WERI-Rb-1 (cell line): ENCODE data around the gene MSMB.

Source experiments
- DNase-seq: peaks from one replicate; pipeline ENCODE4 v3.0.0-alpha.2; 2020
- H3K27ac ChIP-seq: fragments of 250-450 bp; sonication (Bioruptor Pico); 2 replicates; pipeline ENCODE4 v1.5.1; 2020; ENCODE audit warnings: mild to moderate bottlenecking, moderate library complexity
- H3K27me3 ChIP-seq: fragments of 250-450 bp; sonication (Bioruptor Pico); 2 replicates; pipeline ENCODE4 v1.5.1; 2021; ENCODE audit warnings: mild to moderate bottlenecking, low read depth, moderate library complexity; ENCODE audit not compliant: insufficient read depth, severe bottlenecking
- H3K36me3 ChIP-seq: fragments of 250-450 bp; sonication (Bioruptor Pico); 2 replicates; pipeline ENCODE4 v1.5.1; 2020; ENCODE audit warnings: mild to moderate bottlenecking, moderate library complexity
- H3K4me3 ChIP-seq: 2 replicates; pipeline ENCODE4 v1.5.1; 2011; ENCODE audit warnings: low read depth, mild to moderate bottlenecking, control low read depth, low read length
- H3K9me3 ChIP-seq: fragments of 250-450 bp; sonication (Bioruptor Pico); 2 replicates; pipeline ENCODE4 v1.5.1; 2021; ENCODE audit warnings: mild to moderate bottlenecking, moderate library complexity; ENCODE audit not compliant: severe bottlenecking
- TF ChIP-seq, protein P1 (sequence below): IDR thresholded peaks from 2 replicates; pipeline ENCODE4 v1.5.1; 2011; ENCODE audit warnings: low read depth, mild to moderate bottlenecking, control low read depth, inconsistent platforms, low read length

MSMB gene

DNA sequence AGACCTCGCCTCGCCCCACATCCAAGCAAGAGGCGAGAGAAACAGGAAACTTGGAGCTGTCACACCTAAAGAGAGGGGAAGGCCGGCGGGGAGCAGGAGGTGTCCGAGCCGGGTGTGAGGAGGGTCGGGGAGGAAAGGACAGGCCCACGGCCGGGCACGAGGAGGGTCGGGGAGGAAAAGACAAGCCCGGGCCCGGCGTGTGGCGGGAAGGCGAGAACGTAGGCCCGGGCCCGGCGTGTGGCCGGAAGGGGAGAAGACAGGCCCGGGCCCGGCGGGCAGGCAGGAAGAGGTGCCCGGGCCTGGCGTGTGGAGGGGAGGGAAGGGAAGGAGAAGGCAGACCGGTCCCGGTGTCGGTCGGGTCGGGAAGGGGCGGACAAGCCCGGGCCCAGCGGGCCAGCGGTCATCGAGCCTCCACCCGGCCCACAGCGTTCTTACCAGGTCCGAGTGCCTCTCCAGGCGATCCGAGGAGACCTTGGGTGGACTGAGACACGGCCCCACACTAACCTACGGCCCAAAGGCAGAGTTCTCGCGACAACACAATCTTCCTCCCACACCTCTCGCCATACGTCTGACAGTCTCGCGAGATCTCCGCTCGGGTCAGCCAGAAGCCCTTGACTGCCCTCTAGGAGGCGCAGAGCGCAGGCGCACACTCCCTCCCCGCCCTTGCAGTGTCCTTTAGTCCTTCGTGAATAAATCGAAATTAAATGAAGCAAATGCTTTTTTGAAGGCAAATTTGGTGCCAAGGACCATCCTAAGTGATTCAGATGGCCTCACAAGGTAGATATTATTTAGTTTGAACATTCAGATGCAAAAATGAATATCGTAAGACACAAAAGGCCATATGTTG is 15.8 kb downstream of the MSMB start, which contains the start of gene NCOA4:
Gene NCOA4 (minus strand): TSS at position 533 of the 847 bp plus-strand sequence. CDS start 13,943 bp downstream, outside the sequence.
- H3K9me3 ChIP-seq: no peaks in the 10 kb centered on the region
- peak; percentile 98 for DNase-seq

GRCh38 chr10:46029461-46030030 is 16.5 kb downstream of the MSMB start:
- TF ChIP-seq, protein P1, sequence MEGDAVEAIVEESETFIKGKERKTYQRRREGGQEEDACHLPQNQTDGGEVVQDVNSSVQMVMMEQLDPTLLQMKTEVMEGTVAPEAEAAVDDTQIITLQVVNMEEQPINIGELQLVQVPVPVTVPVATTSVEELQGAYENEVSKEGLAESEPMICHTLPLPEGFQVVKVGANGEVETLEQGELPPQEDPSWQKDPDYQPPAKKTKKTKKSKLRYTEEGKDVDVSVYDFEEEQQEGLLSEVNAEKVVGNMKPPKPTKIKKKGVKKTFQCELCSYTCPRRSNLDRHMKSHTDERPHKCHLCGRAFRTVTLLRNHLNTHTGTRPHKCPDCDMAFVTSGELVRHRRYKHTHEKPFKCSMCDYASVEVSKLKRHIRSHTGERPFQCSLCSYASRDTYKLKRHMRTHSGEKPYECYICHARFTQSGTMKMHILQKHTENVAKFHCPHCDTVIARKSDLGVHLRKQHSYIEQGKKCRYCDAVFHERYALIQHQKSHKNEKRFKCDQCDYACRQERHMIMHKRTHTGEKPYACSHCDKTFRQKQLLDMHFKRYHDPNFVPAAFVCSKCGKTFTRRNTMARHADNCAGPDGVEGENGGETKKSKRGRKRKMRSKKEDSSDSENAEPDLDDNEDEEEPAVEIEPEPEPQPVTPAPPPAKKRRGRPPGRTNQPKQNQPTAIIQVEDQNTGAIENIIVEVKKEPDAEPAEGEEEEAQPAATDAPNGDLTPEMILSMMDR: no peak
- peak overlapping the region; percentile 86 for H3K27ac ChIP-seq
- no peak for DNase-seq
- H3K36me3 ChIP-seq: no peaks in the 10 kb centered on the region; the same call in 1 of the 2 replicates
- peak overlapping the region; percentile 83 for H3K4me3 ChIP-seq
- H3K27me3 ChIP-seq: no peaks in the 10 kb centered on the region
- H3K9me3 ChIP-seq: no peaks in the 10 kb centered on the region

More for the DNA sequence above, 15.8 kb downstream of the MSMB start, which contains the start of gene NCOA4:
- TF ChIP-seq, protein P1: peak; percentile 79
- peak within 1 kb of the TSS; percentile 83 for H3K4me3 ChIP-seq
- H3K27me3 ChIP-seq: no peaks in the 10 kb centered on the region
- H3K36me3 ChIP-seq: no peaks in the 10 kb centered on the region; the same call in 1 of the 2 replicates
- H3K27ac ChIP-seq: peak within 1 kb of the TSS; percentile 86

DNA sequence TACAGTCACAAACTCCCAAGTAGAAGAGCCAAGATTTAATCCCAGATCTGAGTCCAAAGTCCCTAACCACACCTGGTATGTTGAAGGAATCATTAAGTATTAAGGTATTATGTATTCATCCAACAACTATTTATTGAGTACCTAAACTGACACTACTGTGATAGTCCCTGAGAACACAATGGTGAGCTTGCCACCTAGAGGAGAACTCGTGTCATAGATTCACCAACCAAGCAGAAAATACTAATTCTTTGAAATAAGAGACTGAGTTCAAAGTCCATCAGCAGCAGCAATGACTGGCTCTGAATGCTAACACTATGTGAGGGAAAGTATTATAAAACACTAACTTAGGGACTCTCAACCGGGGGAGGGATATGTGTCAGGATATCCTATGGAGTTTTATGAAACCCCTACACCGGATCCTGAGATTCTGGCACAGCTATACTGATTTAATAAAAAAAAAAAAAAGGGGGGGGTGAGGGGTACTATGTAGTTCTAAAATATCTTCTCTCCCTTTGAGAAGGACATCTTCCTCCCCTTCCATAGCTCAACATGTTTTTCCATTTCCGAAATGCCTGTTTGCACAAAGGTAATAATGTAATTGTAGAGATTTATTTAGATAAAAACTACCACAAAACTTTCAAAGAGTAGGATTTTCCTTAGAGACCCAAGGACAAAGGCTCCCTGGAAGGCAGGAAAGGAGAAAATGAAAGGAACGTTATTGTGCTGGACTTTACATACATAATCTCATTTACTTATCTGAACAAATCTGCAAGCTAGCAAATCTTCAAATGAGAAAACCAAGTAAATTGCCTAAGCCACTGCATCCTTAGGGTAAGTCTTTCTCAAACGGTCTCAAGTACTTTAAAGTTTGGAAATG is 17.2 kb downstream of the MSMB start:
- Histone ChIP-seq H3K27ac (no peak overlapping the region), H3K27me3 (no peaks in the 10 kb centered on the region), H3K9me3 (no peaks in the 10 kb centered on the region), H3K4me3 (no peak overlapping the region), H3K36me3 (no peaks in the 10 kb centered on the region; the same call in 1 of the 2 replicates)
- peak; percentile 24 for DNase-seq
- TF ChIP-seq, protein P1: peak; percentile 48

DNA sequence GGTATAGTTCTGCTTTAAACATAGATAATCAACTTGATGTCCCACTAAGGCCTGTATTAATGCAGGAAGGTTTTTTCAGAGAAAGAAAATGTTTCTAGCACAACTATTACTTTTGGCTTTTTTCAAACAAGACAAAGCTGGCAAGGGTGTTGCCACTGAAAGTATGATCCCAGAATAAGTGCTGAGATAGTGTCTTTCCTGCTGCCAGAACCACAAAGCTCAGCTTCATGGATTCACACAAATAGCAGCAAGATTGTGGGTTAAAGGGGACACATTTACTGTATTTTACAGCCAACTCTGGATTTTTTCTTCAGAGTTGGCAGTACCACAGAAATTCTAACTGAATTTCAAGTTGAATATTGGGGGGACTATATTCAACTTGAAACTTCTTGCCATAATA is 20.0 kb downstream of the MSMB start:
- Histone ChIP-seq H3K9me3 (no peaks in the 10 kb centered on the region), H3K27me3 (no peaks in the 10 kb centered on the region), H3K27ac (peak overlapping the region; percentile 2; the same call in 1 of the 2 replicates), H3K36me3 (no peaks in the 10 kb centered on the region; the same call in 1 of the 2 replicates), H3K4me3 (no peak overlapping the region)
- TF ChIP-seq, protein P1: no peak
- DNase-seq: no peak

DNA sequence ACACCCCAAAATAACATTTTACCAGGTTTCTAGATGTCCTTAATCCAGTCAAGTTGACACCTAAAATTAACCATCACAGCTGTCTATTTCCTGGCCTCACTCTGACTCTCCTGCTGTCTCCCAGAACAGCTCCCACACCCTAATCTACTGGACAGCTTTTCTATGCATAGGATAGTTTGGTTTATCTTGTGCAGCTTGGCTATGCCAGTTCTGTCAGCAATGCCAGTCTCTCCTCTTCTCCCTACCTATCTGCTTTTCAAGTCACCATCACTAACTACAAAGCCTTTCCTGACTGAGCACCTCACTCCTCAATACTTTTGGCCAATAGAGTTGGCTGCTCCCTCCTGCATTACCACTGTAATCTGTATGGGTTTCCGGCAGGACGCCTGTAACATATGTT is 20.7 kb downstream of the MSMB start:
- no peaks in the 10 kb centered on the region for H3K9me3 ChIP-seq
- no peaks in the 10 kb centered on the region for H3K27me3 ChIP-seq
- H3K4me3 ChIP-seq: no peak overlapping the region
- peak; percentile 33 for DNase-seq
- TF ChIP-seq, protein P1: no peak
- peak overlapping the region; percentile 2 for H3K27ac ChIP-seq
- H3K36me3 ChIP-seq: no peaks in the 10 kb centered on the region; the same call in 1 of the 2 replicates
